Progenitor cell of endocrine pancreas (in vitro differentiated cells): ENCODE results near the gene NSUN7. TPM values are rescaled to one million over a fixed set of nuclear protein-coding genes. Genes with fewer than 3 reads are reported as not detected.

Experiments
- DNase-seq: peaks from one replicate; pipeline ENCODE4 v3.0.0; 2021; ENCODE audit warnings: low spot score; ENCODE audit not compliant: unreplicated experiment
- H3K27ac Mint-ChIP-seq: 2 replicates; pipeline ENCODE4 v1.8.0; 2021; ENCODE audit warnings: mild to moderate bottlenecking, moderate library complexity, mixed read lengths
- H3K27me3 Mint-ChIP-seq: 2 replicates; pipeline ENCODE4 v1.8.0; 2021; ENCODE audit warnings: mixed read lengths
- H3K36me3 Mint-ChIP-seq: 2 replicates; pipeline ENCODE4 v1.8.0; 2022; ENCODE audit warnings: mixed read lengths; ENCODE audit not compliant: insufficient read depth
- H3K4me1 Mint-ChIP-seq: 2 replicates; pipeline ENCODE4 v1.8.0; 2021; ENCODE audit warnings: low read depth, mixed read lengths
- H3K4me3 Mint-ChIP-seq: 2 replicates; pipeline ENCODE4 v1.8.0; 2021; ENCODE audit warnings: low read depth, mild to moderate bottlenecking, moderate library complexity, mixed read lengths
- H3K9me3 Mint-ChIP-seq: 2 replicates; pipeline ENCODE4 v1.8.0; 2021; ENCODE audit warnings: low read depth, mixed read lengths
- CTCF ChIP-seq: fragments of 200-600 bp; sonication (generic); IDR thresholded peaks from one replicate; pipeline ENCODE4 v1.5.0; 2021; ENCODE audit warnings: antibody characterized with exemption, mild to moderate bottlenecking; ENCODE audit not compliant: unreplicated experiment
- total RNA-seq: library from RNA; stranded (reverse); gene quantifications from 2 replicates; pipeline ENCODE4 v1.2.1, GENCODE V29; 2021

NSUN7 gene
- total RNA-seq, 1 donor from 2014 or later, result 17.5 TPM

GRCh38 chr4:40713798-40714197, 36.0 kb upstream of the NSUN7 start:
- H3K27ac Mint-ChIP-seq, result no peak overlapping the region
- no peak for DNase-seq
- H3K9me3 Mint-ChIP-seq, result no peaks in the 10 kb centered on the region
- H3K4me3 Mint-ChIP-seq, result no peak overlapping the region
- H3K27me3 Mint-ChIP-seq, result no peaks in the 10 kb centered on the region
- no peak for TF ChIP-seq CTCF
- no peaks in the 10 kb centered on the region for H3K36me3 Mint-ChIP-seq
- peaks cover 8% of the 10 kb centered on the region for H3K4me1 Mint-ChIP-seq

- Mint-ChIP-seq H3K27ac (peak overlapping the region; percentile 90), H3K36me3 (no peaks in the 10 kb centered on the region), H3K27me3 (no peaks in the 10 kb centered on the region), H3K4me1 (peaks cover 11% of the 10 kb centered on the region), H3K4me3 (no peak overlapping the region), H3K9me3 (no peaks in the 10 kb centered on the region)
- no peak for DNase-seq
- no peak for TF ChIP-seq CTCF
Measured at GRCh38 chr4:40718586-40718985, 31.2 kb upstream of the NSUN7 start.

GRCh38 chr4:40719008-40719623, 30.6 kb upstream of the NSUN7 start:
- H3K9me3 Mint-ChIP-seq, result no peaks in the 10 kb centered on the region
- no peak overlapping the region for H3K4me3 Mint-ChIP-seq
- peak; percentile 62 for TF ChIP-seq CTCF
- peak overlapping the region; percentile 90 for H3K27ac Mint-ChIP-seq
- H3K36me3 Mint-ChIP-seq, result no peaks in the 10 kb centered on the region
- H3K27me3 Mint-ChIP-seq, result no peaks in the 10 kb centered on the region
- DNase-seq, result no peak
- H3K4me1 Mint-ChIP-seq, result peaks cover 14% of the 10 kb centered on the region

- Mint-ChIP-seq H3K36me3 (no peaks in the 10 kb centered on the region), H3K27me3 (no peaks in the 10 kb centered on the region), H3K4me1 (peaks cover 14% of the 10 kb centered on the region), H3K9me3 (no peaks in the 10 kb centered on the region), H3K27ac (no peak overlapping the region), H3K4me3 (no peak overlapping the region)
- no peak for DNase-seq
- TF ChIP-seq CTCF, result no peak
Measured at GRCh38 chr4:40720351-40720750, 29.4 kb upstream of the NSUN7 start.

DNA sequence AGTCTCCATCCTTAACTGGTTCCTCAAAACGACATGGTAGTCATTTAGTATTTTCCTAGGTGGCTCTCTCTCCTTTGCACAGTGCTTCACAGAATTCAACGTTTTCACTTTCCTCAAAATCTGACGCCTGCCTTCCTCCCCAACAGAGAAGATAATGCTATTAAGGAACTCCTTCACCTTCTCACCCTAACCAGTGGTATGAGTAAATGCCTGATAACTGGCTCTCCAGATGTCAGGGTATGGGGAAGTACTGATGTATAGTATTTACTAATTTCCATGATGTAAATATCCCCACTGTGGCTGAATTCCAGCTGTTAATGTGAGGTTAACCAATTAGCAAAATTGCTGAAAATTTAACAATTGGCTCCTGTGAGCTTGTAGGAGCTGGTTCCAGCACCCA, 28.8 kb upstream of the NSUN7 start:
- DNase-seq, result no peak
- H3K9me3 Mint-ChIP-seq, result no peaks in the 10 kb centered on the region
- no peaks in the 10 kb centered on the region for H3K27me3 Mint-ChIP-seq
- no peak for TF ChIP-seq CTCF
- no peak overlapping the region for H3K27ac Mint-ChIP-seq
- H3K4me1 Mint-ChIP-seq, result peaks cover 14% of the 10 kb centered on the region
- no peak overlapping the region for H3K4me3 Mint-ChIP-seq
- no peaks in the 10 kb centered on the region for H3K36me3 Mint-ChIP-seq
